Thyroid gland (tissue), 4 donors: ENCODE results near the gene CDKN2AIPNL. TPM values are rescaled to one million over a fixed set of nuclear protein-coding genes. Genes with fewer than 3 reads are reported as not detected.

ENCODE experiments used
- DNase-seq, 2 donors: peaks; one replicate each; pipeline ENCODE4 v3.0.0-alpha.2; 2019
- H3K27ac ChIP-seq, 3 donors: fragments of 200-600 bp; sonication (generic); 1 replicate in 2 of 3; 2 replicates in 1 of 3; pipeline ENCODE4 v1.5.1; 2016 to 2019; ENCODE audit warnings: mild to moderate bottlenecking in 1 of 3, moderate library complexity in 1 of 3
- H3K27me3 ChIP-seq: fragments of 200-600 bp; sonication (generic); one replicate; pipeline ENCODE4 v1.5.1; 2019
- H3K36me3 ChIP-seq, 2 donors: fragments of 200-600 bp; sonication (generic); one replicate each; pipeline ENCODE4 v1.5.1; 2016 to 2019
- H3K4me1 ChIP-seq, 2 donors: fragments of 200-600 bp; sonication (generic); one replicate each; pipeline ENCODE4 v1.5.1; 2017 to 2019
- H3K4me3 ChIP-seq, 3 donors: fragments of 200-600 bp; sonication (generic); replicated peaks in 1 of 3; 1 replicate in 2 of 3; 2 replicates in 1 of 3; pipeline ENCODE4 v1.5.1; 2016; ENCODE audit warnings: mild to moderate bottlenecking in 1 of 3
- H3K9me3 ChIP-seq: fragments of 200-600 bp; sonication (generic); one replicate; pipeline ENCODE4 v1.5.1; 2017
- CTCF ChIP-seq, 6 experiments: fragments of 200-600 bp in 3 of 6; fragments of 450-650 bp in 3 of 6; sonication (generic) in 3 of 6; IDR thresholded peaks; one replicate each; pipeline ENCODE4 v1.5.1; 2016 to 2019; ENCODE audit warnings: antibody characterized with exemption in 6 of 6, mild to moderate bottlenecking in 2 of 6, inconsistent platforms in 1 of 6, moderate library complexity in 1 of 6
- POLR2A ChIP-seq, 2 donors: fragments of 450-650 bp; IDR thresholded peaks; one replicate each; pipeline ENCODE4 v1.6.1; 2017; ENCODE audit warnings: antibody characterized with exemption in 2 of 2, mild to moderate bottlenecking in 2 of 2, moderate library complexity in 1 of 2
- WGBS, 2 donors: methylation state at CpG; one replicate each; pipeline ENCODE4 v1.1.5; 2017; 5-methylcytosine and 5-hydroxymethylcytosine counted together
- intact Hi-C: fragments of 100-400 bp; cut with DNase I; formaldehyde crosslinking; loops from one replicate; pipeline ENCODE4 v1.15.1; 2023
- total RNA-seq, 4 donors: library from RNA; depleted of rRNA; stranded (reverse); fragments of >200 nt; gene quantifications; one replicate each; pipeline ENCODE4 v1.2.3, GENCODE V29; 2016

CDKN2AIPNL gene
- total RNA-seq, 4 donors from 2014 or later, result 27.9 to 42.3 (median 34.8) TPM

GRCh38 chr5:134458234-134459009 lies 46.7 kb upstream of the CDKN2AIPNL start:
- H3K4me3 ChIP-seq, result no peak overlapping the region
- DNase-seq, result peak; percentile 78
- TF ChIP-seq CTCF (IDR thresholded peaks at IDR 0.05) (no peak), POLR2A (IDR thresholded peaks at IDR 0.05) (no peak)
- H3K27ac ChIP-seq, result peak overlapping the region; percentile 24 to 69 (median 50)
- H3K36me3 ChIP-seq, result no peaks in the 10 kb centered on the region
- no peaks in the 10 kb centered on the region for H3K27me3 ChIP-seq
- intact Hi-C loops, result no loop called here
- peaks cover 11 to 19% of the 10 kb centered on the region in 2 donors for H3K4me1 ChIP-seq
- H3K9me3 ChIP-seq, result no peaks in the 10 kb centered on the region
- 52 to 75% methylated on average over 6 to 9 of the region's 10 CpGs for WGBS, 2 donors

GRCh38 chr5:134457801-134458200 lies 46.1 kb upstream of the CDKN2AIPNL start:
- Histone ChIP-seq H3K27me3 (no peaks in the 10 kb centered on the region), H3K9me3 (no peaks in the 10 kb centered on the region), H3K27ac (peak overlapping the region in 1 of 3 donors; percentile 24), H3K4me1 (peaks cover 11 to 19% of the 10 kb centered on the region in 2 donors), H3K36me3 (no peaks in the 10 kb centered on the region), H3K4me3 (no peak overlapping the region)
- TF ChIP-seq CTCF (IDR thresholded peaks at IDR 0.05), result no peak
- TF ChIP-seq POLR2A (IDR thresholded peaks at IDR 0.05), result no peak
- no peak for DNase-seq
- WGBS, 2 donors, result 90 to 93% methylated on average over 3 of the region's 3 CpGs
- intact Hi-C loops, result no loop called here

GRCh38 chr5:134456825-134457224 lies 45.1 kb upstream of the CDKN2AIPNL start:
- Histone ChIP-seq H3K9me3 (no peaks in the 10 kb centered on the region), H3K27ac (no peak overlapping the region), H3K27me3 (no peaks in the 10 kb centered on the region), H3K4me1 (peaks cover 11 to 27% of the 10 kb centered on the region in 2 donors), H3K4me3 (no peak overlapping the region), H3K36me3 (no peaks in the 10 kb centered on the region)
- no peak for DNase-seq
- no peak for TF ChIP-seq POLR2A (IDR thresholded peaks at IDR 0.05)
- no peak for TF ChIP-seq CTCF (IDR thresholded peaks at IDR 0.05)
- intact Hi-C loops, result no loop called here
- 79 to 84% methylated on average over 4 of the region's 4 CpGs for WGBS, 2 donors

- Histone ChIP-seq H3K4me3 (no peak overlapping the region), H3K9me3 (no peaks in the 10 kb centered on the region), H3K27me3 (no peaks in the 10 kb centered on the region), H3K4me1 (peaks cover 11 to 30% of the 10 kb centered on the region in 2 donors), H3K36me3 (no peaks in the 10 kb centered on the region), H3K27ac (no peak overlapping the region)
- TF ChIP-seq CTCF (IDR thresholded peaks at IDR 0.05), result no peak
- no peak for TF ChIP-seq POLR2A (IDR thresholded peaks at IDR 0.05)
- no peak for DNase-seq
- 92 to 96% methylated on average over 8 of the region's 8 CpGs for WGBS, 2 donors
- intact Hi-C loops, result no loop called here
Observed at GRCh38 chr5:134455466-134455865, 43.8 kb upstream of the CDKN2AIPNL start.

- Histone ChIP-seq H3K27ac (no peak overlapping the region), H3K4me3 (no peak overlapping the region), H3K27me3 (no peaks in the 10 kb centered on the region), H3K4me1 (peaks cover 0 to 12% of the 10 kb centered on the region in 2 donors), H3K36me3 (no peaks in the 10 kb centered on the region), H3K9me3 (no peaks in the 10 kb centered on the region)
- DNase-seq, result no peak
- no peak for TF ChIP-seq POLR2A (IDR thresholded peaks at IDR 0.05)
- no peak for TF ChIP-seq CTCF (IDR thresholded peaks at IDR 0.05)
- intact Hi-C loops, result no loop called here
- WGBS, 2 donors, result 75 to 81% methylated on average over 2 of the region's 2 CpGs
Observed at GRCh38 chr5:134453016-134453415, 41.3 kb upstream of the CDKN2AIPNL start.
